Daoy (cell line): ENCODE results near the gene ATOX1. TPM values are rescaled to one million over a fixed set of nuclear protein-coding genes. Genes with fewer than 3 reads are reported as not detected.
"Not testable (repeated sequence)": the region's sequence is repeated elsewhere in the genome, so short reads cannot be mapped to it uniquely, and the experiment has no call there.

Source experiments
- DNase-seq: peaks from one replicate; pipeline ENCODE4 v3.0.0-alpha.2; 2015; ENCODE audit warnings: low read depth
- total RNA-seq: library from RNA; depleted of rRNA; stranded (reverse); fragments of >200 nt; shearing (Covaris generic); gene quantifications from 2 replicates; pipeline ENCODE4 v1.2.3, GENCODE V29; 2014; rRNA removed

Gene ATOX1
- total RNA-seq, 1 experiment from 2014 or later, result 105 TPM

DNA sequence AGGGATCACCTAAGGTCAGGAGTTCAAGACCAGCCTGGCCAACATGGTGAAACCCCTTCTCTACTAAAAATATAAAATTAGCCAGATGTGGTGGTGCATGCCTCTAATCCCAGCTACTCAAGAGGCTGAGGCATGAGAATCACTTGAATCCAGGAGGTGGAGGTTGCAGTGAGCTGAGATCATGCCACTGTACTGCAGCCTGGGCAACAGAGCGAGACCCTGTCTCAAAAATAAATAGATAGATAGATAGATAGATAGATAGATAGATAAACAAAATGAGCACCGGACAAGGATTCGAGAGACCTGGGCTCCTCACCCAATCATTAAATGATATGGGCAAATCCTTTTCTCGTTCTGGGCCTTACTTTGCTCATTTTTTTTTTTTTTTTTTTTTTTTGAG, 60.4 kb downstream of the ATOX1 start:
- DNase-seq, result not testable (repeated sequence)

DNA sequence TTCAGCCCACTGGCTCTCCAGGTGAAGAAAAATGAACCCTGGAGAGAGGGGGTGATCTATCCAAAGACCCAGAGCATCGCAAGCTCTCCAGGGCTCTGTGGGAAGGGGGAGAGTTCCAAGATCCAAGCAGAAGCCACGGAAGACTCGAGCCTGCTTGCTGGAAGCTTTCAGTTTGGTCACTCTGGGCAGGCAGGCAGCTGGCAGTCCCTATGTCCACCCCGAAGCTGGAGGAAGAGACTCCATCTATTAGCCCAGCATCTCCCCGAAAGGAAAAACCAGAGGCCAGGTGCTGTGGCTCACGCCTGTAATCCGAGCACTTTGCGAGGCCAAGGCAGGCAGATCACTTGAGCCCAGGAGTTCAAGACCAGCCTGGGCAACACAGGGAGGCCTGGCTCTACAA, 61.0 kb downstream of the ATOX1 start:
- no peak for DNase-seq

DNA sequence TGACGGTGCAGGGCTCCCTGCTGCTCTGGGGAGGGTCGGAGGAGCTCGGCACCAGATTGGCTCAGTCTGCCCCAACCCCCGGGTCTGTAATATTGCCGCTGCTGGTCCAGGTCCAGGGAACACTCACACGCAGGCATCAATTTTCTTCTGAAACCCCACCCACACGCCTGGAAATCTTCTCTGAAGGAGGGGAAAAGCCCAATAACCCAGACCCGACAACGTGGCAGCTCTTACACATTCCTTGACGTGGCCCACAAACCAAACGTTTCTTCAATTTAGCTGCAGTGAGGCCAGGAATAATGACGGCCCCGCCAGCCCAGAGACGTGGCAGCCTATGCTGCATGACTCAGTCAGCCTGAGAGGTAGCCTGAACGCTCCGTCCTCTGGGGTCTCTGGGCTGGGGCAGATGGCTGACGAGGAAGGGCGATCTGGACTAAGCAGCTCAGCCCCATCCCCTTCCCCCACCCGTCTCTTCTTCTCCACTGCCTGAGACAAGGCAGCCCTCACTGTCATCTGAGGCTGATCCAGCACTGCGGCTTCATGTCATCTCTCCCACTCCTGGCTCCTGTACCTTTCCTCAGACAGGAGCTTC, 61.9 kb downstream of the ATOX1 start:
- peak; percentile 89 for DNase-seq

DNA sequence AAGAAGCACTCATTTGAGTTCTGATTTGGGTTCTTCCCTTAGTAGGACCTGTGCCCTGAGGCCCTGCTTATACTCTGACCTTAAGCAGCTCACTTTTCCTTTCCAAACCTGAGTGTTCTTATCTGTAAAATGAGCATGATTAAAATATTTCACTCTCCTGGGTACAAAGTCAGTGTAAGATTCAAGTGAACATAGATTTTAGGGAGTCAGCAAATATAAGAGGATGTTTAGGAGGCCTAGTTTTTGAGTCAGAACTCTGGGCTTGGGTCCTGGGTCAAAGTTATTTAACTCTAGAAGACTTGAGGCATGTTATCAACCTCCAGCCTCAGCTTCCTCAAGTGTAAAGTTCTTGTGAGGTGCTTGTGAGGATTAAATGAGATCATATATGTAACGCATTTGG, 63.0 kb downstream of the ATOX1 start:
- no peak for DNase-seq

- peak; percentile 50 for DNase-seq
Observed at GRCh38 chr5:151694035-151694485, 64.4 kb downstream of the ATOX1 start.

Other genes starting within 250 kb of the ATOX1 start
- gene FAT2, start 167.3 kb downstream of the ATOX1 start, total RNA-seq, result 0.06 and 0.11 TPM in 2 replicates
- 364 and 386 TPM in 2 replicates for gene SPARC, start 71.7 kb downstream of the ATOX1 start, total RNA-seq
- 307 and 350 TPM in 2 replicates for gene G3BP1, start 13.3 kb upstream of the ATOX1 start, total RNA-seq
- not detected in 2 replicates for gene GLRA1, start 166.2 kb upstream of the ATOX1 start, total RNA-seq